ENCODE measurements around the gene USP17L19.
"Not testable (repeated sequence)": the region's sequence is repeated elsewhere in the genome, so short reads cannot be mapped to it uniquely, and the experiment has no call there.

- TF ChIP-seq, protein P1, sequence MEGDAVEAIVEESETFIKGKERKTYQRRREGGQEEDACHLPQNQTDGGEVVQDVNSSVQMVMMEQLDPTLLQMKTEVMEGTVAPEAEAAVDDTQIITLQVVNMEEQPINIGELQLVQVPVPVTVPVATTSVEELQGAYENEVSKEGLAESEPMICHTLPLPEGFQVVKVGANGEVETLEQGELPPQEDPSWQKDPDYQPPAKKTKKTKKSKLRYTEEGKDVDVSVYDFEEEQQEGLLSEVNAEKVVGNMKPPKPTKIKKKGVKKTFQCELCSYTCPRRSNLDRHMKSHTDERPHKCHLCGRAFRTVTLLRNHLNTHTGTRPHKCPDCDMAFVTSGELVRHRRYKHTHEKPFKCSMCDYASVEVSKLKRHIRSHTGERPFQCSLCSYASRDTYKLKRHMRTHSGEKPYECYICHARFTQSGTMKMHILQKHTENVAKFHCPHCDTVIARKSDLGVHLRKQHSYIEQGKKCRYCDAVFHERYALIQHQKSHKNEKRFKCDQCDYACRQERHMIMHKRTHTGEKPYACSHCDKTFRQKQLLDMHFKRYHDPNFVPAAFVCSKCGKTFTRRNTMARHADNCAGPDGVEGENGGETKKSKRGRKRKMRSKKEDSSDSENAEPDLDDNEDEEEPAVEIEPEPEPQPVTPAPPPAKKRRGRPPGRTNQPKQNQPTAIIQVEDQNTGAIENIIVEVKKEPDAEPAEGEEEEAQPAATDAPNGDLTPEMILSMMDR (IDR thresholded peaks at IDR 0.05), result not testable (repeated sequence)
- not testable (repeated sequence) for TF ChIP-seq POLR2A (IDR thresholded peaks at IDR 0.05)
Measured at GRCh38 chr4:9253078-9253477, at the start of gene USP17L19.
